ENCODE data around the gene IQCH.
A peak's percentile ranks its signal among the peaks of the same experiment; 100 is the strongest.

IQCH gene

DNA sequence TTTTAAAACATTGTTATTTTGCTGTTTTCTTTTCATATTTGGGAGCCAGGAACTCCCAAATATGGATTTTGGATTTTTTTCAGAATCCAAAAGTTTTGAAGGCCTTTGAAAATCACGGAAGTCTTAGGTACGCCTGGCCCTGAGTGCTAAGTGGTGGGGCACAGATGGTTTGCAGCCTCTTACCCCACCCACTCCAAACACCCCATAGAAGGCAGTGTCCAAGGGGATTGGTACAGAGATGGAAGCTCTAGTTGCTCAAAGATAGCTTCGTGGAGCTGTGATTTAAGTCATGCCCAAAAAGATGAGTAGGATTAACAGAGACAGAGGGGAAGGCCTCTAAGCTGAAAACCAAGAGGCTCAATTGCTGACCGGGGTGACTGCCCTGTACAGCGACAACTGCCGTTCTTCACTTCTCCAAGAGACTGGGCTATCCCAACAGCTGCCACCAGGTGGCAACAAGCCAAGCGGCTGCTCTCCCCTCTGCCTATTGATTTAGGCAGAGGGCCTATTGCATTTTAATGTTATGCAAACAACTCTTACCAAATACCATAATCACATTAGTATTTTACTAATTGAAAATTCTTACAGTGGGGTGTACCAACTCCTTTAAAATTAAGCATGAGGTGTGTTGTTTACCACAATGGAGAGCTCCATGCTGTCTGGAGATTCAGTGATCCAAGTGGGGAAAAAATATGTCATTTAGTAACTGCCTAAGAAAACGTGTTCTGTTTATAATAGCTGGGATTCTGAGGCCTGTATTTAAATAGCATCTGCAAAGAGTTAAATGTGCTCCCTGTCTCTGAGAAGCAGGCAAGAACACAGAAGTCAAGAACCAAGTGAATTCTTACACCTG lies 202.3 kb downstream of the IQCH start:
- peak; percentile 84 for DNase-seq

DNA sequence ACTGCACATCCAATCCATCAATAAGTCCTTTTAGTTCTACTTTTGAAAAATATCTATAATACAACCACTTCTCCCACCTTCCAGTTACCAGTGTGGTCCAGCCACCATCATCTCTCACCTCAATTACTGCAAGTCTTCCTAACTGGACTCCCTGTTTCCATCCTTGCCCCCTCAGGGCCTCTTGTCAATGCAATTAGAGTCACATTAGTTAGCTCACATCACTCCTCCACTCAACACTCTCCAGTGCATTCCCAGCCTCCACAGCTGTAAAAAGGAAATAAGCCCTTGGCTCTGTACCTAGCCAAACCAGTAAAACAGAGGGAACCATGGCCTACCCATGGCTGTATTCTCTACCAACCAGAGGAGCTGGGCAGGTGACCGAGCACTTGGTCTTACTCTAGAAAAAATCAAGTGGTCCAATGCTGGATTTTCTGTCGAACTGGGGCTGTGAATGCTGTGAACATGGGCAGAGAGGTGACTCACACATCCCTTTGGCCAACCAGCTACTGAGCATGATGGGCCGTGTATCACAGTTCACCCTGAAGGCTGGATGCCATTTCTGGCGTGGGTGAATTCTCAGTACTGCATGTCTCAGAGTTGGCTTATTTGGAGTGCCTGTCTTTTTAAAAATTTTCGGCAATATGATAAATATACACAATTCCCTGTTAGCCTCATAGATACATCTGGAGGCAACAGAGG lies 203.9 kb downstream of the IQCH start:
- no peak for DNase-seq

DNA sequence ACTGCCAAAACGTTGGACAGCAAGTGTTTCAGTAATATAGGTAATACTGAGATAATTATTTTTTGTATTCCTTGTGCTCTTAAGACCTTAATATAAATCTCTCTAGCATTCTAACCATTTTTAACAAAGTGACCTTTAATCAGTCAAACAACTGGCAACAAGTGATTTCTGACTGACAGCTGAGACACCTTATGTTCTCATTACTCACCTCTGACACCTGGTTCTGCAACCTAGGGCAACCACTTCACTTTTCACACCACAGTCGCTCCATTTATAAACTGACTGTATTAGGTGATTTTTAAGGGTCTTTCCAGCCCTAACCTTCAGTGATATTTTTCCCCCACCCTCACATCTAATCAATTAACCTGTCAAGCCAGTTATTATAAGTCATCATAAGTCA lies 205.9 kb downstream of the IQCH start:
- no peak for DNase-seq

DNA sequence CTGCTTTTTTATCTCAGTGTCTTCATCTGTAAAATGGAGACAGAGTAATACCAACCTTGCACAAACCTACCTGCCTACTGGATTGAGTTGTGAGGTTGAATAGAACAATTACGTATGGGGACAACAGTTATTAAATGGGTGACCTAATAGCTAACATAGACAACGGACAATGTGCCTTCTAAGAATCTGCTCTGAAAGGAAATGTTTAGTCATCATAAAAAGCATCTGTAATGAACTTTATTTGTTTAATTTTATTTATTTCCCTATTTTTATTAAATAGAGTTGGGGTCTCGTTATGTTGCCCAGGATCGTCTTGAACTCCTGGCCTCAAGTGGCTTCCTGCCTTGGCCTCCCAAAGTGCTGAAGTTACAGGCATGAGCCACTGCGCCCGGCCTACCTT lies 207.1 kb downstream of the IQCH start:
- no peak for DNase-seq

DNA sequence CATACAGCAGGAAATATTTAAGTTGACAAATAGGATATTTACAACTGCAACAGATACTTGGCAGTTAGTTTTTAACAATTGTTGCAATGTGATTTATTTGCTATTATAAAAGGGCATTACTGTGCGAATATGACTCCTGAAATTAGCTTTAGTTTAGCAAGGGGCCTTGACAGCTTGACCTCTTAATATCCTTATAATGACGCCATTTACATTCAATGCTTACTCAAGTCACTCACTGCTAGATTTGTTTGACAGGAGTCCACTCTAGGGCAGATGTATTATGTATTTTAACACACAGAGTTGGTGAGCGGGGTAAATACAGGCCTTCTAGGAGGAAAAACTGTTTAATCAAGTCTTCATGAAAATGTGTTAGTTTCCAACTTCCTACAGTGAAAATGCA lies 208.3 kb downstream of the IQCH start:
- no peak for DNase-seq

DNA sequence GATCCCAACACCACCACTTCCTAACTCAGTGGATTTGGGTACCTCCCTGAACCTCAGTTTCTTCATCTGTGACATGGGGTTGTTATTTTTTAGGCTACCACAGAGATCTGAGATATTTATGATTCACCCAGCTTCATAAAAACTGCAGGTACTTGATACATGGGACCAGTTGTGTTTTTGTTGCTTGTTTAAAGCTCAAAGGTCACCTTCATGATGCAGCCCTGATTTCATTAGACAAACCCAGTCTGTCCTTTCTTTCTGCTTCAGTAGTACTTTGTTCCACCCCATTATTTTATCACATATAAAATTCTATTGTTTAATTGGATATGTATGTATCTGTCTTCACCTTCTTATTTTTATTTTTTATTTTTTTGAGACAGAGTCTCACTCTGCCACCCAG lies 208.9 kb downstream of the IQCH start:
- no peak for DNase-seq

DNA sequence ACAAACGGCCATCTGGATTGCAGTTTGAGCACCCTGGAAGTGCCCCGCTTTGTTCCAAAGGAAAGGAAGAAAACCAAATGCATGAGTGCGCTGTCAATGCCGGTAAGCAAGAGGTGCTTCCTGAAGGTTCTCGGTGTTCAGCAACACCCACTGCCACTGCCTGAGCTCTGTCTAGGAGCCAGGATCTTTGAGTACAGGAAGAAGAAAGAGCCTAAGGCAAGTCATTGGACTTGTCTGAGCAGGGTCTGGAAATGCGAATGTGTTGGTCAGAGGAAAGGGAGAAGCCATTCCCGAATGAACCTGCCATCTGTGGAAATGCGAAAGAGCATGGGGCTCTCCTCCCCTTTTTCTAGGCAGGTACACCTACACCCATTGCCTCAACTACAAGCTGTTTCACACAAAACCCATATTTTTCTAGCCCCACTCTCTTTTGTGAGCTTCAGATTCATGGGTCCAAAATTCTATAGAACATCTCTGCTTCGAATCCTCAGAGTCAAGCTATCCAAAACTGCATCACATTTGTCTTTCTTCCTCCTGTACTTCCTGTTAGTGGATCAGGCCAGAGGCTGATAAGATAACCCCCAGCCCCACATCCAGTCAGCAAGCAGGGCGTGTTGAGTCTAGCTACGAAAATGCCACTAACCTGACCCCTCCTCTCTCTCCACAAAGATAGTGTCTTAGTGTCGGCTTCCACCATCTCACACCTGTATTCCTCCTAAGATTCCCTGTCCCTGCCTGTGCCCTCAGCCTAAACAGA lies 210.8 kb downstream of the IQCH start:
- DNase-seq = no peak

DNA sequence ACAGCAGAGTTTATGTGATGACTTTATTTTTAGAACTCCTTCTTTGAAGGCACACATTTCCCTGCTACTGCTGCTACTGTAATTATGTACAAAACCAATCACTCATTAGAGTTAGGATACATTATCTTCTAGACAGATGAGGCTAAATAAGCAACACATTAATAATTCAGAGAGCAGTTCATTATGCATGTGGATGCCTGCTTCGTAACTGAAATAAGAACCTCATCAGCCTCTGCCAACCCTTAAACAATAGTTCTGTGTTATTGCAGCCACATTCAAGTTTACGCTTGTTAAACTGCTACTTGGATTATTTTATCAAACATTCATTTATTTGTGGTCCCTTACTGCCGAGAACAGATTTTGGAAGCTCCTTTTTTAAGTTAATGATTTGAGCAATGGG lies 213.8 kb downstream of the IQCH start:
- DNase-seq = peak; percentile 80

DNA sequence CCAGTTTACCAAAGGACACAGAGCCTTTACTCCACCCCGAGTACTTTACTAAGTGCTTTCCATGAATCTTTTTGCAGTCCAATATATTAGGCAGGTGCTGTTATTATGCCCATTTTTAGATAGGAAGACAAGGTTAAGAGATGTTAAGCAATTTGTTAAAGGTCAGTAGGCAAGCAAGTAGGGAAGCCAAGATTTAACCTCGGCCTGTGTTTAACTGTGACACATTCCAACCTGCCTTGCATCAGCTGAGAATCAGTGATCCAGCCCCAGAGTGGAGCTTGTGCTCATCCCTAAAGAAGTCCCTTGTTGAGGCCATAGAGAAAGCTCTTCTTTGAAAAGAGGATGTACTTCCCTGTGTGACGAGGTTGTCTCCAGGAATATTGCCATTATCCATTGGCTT lies 215.1 kb downstream of the IQCH start:
- DNase-seq = no peak

DNA sequence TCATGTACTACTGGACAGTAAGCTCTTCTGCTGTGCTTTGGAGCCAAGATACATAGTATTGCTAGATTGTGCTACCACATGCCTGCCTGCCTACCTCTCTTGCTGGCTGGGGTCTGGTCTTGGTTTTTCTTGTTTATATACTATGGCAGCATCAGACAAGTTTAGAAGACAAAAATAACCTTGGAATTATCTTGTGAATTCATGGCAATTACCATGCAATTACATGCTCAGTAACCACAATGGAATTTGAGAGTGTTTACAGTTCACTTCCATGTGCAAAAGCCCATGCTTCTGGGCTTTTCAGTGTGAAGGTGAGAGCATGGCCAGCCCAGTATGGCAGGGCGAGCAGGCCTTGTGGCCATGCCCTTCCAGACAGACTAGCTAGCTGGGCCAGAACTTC lies 218.4 kb downstream of the IQCH start:
- no peak for DNase-seq

DNA sequence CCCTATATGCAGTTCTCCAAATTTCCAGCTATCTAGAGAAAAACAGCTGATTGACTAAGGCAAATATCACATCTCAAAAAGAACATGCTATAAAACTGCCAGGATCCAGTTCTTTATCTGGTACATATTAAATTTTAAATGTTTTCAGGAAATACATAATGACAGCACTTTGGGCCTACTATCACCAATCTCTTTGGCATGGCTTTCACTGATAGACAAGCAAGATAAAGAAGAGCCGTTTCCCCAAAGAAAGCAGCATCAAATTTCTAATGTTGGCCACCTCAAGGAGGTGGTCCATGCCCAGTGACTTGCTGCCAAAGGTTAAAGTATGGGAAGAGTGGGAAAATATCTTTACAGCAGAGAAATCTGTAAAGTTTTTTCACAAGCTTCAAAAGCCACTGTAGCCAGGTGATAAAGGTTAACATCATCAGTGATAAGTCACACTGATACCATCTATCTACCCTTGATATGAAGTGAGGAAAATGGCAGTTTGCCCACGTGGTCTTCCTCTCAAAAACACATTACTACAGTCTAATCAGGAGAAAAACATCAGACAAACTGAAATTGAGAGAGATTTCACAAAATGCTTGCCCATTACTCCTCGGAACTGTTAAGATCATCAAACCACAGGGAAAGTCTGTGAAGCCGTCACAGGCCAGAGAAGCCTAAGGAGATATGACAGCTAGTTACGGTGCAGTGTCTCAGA lies 220.0 kb downstream of the IQCH start:
- DNase-seq = no peak

DNA sequence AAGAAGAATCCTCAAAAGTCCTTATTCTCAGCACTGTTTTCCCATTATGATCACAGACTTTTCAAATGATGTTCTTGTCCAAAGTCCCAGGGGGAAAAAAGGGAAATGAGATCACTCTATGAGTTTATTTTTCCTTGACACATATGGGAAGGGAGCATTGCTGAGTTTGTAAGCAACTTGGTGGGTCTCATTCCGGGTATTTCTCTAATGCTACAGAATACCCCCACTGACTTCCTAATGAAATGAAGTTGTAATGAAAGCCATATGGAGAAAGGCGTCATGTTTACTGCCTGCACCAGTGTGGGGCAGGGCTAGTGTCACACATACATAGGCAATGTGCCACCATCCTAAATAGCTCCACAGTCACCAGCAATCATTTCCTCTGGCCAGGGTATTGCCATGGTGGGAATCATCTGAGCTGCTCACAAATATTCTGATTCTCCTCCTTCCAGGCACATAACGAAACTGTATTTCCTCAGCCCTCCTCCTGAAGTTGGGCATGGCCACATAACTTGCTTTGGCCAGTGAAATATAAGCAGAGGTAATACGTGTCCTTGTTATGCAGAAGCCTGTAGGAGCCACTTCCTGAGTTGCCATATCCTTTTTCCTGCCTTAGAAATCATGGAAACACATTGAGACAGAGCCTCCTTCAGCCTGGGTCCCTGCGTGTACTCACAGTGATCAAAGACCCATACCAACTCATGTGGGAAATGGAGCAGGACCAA lies 225.4 kb downstream of the IQCH start:
- DNase-seq = no peak

DNA sequence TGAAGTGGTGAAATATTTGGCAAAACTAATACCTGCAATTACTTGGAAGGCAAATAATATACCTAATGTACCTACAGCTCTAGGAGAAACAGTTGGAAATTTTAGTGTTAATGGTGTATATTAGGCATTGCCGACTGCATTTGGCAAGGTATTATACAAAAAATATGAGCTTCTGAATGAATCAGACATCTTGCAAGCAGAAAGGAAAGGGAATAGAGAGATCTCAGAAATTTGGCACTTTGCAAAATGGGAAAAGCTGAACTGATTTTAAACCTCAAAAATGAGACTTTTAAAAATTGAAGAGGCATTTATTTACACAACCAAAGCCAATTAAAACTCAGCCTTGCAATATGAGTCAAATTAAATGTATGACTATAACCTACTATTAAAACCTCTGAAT lies 226.2 kb downstream of the IQCH start:
- no peak for DNase-seq

DNA sequence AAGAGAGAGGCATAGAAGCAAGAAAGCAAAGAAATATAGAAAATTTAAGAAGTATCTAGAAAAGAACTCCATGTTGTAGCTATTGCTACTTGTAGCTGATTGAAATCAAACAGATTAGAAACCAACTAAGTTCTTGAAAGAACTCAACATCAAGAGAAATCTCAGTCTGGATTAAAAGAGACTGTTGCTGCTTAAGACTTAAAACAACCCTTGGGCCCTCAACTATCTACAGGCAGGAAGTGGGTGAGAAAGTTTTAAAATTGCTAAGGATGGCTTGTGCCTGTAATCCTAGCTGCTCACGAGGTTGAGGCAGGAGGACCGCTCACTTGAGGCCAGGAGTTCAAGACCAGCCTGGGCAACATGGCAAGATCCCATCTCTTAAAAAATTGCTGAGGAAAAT lies 227.1 kb downstream of the IQCH start:
- DNase-seq = no peak

DNA sequence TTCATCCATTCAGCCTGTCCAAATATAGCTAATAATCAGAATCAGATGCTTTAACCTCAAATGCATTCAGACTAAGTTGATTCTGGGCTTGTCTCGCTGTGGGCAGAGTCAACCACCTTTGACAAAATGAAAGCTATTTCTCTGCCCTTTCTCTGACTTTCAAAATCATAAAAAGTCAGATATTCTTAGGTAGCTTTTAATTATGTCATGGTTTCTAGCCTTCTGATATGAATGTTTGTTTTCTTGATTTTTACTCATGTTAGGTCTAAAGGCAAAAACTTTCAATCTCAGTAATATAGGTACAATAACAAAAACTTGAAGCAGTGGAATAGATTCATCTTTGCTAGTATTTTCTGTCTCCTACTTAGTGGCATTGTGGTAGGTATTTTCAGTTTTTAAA lies 241.0 kb downstream of the IQCH start:
- no peak for DNase-seq

DNA sequence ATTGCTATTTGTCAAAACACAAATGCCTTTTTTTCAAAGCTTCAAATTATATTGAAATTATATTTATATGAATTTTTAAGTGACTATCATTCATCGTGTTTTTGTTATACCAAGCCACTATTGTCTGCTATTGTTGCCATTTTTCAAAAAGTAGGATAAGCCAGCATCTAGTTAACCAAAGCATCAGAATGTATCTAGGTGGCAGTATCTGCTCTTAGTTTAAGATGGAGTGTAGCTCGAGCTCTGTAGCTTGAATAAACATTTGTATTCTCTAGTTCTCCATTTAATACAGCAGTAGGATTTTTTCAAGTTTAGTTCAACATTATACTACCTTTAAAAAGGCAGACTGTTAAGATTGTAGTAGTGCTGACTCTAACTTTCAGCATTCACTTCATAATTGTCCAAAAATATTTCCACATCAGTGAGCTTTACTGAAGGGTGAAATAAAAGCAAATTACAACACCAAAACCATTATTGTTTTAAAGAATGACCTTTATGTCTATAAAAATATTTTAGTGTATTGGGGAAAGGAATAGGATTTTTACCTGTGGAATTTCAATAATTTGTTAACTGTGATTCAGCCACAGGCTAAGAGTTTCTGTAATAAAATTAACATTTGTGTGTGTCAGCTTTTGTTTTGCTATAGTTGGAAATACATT lies 246.7 kb downstream of the IQCH start:
- peak; percentile 3 for DNase-seq

DNA sequence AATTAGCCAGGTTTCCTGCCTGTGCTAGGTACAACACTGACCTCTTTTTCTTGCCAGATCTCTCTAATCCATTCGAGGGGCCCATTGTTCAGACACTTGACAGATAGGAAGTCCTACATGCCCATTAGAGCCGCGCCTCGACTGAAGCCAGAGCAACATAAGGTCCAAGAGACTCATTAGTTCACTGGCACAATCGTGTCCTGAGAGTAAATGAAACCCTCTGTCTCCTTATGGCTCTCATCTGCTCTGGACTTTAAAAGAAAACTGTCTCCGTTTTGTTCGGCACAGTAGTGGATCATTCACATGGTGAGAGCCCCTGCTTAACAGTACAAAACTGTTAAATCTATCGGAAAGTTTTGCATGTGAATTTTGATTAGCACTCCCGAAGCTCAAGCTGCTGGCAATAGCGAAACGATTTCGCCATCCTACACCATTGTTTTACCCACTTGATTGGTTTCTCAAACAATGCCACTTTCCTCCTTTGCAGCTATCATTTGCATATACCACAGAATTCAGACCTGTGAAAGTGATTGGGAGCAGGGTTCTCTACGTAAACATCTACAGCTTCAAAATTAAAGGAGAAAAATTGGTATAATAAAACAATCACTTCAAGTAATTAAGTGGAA lies 247.4 kb downstream of the IQCH start:
- DNase-seq = peak; percentile 69

DNA sequence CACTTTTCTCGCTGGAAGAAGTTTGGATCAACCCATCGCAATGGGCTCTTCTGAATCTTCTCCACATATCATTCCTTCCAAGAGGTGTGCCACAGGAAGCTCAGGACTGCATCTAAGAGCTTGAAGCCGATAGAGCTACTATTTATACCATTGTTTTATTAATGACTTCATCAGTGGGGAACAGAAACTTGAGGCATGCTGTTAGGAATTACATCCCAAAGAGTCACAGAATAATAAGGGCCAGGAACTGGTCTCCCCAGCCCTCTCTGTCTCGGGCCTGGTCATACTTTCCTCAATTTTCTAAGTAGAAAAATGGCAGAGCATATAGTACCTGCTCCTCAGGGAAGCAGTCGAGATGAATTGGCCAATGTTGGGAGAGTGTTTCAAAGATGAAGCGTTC lies 249.5 kb downstream of the IQCH start:
- no peak for DNase-seq

DNA sequence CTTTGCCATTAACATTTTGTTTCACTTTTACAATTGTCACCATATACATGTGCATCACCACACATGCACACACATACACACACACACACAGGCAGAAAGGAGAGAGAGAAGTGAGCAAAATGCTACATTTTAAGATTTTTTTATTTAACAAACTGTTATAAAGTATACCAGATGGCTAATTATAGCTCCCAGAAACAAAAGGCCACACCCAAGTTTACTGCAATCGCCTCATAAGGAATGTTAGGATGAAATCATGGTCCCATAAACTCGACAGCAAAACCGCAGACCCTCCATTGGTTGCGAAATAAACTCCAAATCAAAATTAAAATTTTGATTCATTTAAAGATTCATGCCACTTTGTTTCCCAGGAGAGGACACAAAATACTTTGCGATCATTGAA lies 250.2 kb downstream of the IQCH start:
- DNase-seq = no peak

DNA sequence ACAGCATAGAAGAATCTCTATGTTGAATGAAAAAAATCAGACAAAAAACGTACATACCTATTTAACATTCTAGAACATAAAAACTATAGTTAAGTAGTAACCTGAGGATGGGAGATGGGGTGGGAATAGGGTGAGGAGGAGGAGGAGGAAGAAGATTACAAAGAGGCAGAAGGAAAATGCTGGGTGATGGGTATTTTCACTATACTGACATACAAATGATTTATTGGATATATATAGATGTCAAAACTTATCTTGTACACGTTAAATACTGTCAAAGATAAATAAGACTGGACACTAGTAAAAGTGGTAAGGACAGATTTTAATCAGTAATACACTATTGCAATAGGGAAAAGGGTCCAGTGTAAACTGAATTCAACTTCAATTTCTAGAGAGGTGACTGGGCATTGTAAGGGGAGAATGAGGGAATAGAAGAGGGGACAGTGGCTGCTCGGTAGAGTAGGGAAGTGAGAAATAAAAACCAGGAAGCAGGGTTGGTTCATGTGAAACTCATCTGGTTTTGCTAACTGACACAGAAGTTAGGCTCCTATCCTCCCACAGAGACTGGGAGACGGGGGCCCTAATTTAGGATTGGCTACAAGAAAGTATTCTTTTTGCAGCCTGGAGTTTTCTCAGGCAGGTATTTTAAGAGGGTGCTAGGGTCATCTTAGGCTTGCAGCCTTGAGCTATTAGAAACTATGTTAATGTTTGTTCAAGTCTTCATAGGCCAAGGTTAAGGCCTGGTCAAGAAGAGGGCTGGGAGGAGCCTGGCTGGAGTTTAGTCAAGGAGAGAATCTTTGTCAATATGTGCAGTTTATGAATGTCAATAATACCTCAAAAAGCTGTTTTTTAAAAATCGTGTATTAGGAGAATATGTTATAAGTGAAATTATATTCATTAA lies 251.3 kb downstream of the IQCH start:
- no peak for DNase-seq

All from NCI-H1105 (cell line).